GM19023 (cell line): ENCODE measurements around the gene SREK1.
"Not testable (repeated sequence)": the region's sequence is repeated elsewhere in the genome, so short reads cannot be mapped to it uniquely, and the experiment has no call there.

Source experiments
- ATAC-seq: cut with Tn5 transposase; IDR thresholded peaks from one replicate; pipeline ENCODE4 v1.9.1; 2021; ENCODE audit warnings: mild to moderate bottlenecking, moderate library complexity; ENCODE audit not compliant: unreplicated experiment

The SREK1 gene

DNA sequence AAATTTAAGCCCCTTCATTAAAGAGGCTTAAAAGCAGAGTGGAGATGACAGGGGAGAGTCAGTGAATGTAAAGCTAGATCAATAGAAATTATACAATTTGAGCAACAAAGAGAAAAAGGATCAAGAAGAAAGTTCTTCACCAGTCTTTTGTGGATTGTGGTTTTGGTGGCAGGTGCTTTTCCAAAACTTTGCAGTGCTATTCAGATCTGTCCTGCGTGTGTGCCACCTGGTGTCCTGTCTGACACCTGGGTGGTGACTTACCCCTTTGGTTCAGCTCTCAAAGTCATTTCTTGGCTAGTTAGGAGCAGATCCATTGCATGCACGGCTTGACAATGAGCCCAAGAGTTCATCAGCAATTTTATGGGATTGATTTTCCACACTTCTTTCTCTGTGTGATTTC is 69.4 kb downstream of the SREK1 start:
- no peak for ATAC-seq

GRCh38 chr5:66222455-66222854 is 78.4 kb downstream of the SREK1 start:
- ATAC-seq: peak; percentile 73

- ATAC-seq: not testable (repeated sequence)
Measured at GRCh38 chr5:66222896-66223295, 78.8 kb downstream of the SREK1 start.

DNA sequence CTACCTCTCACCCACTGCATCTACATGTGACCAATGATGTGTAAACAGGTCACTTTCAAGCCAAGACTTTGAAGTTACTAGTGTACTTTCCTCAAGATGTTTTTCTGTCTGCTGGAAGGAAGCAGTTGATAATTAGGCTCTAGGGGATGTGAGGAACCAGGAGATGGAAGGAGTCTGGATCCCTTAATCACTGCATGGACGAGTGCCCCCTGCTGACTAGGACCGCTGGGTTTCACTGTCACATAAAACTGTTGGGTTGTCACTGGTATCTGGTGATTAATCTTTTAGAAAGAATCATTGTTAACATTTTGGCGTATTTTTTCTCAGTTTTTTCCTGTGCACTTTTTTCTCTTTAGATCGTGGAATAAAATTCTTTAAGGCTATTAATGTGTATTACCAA is 79.5 kb downstream of the SREK1 start:
- no peak for ATAC-seq

- ATAC-seq: no peak
Measured at GRCh38 chr5:66224274-66224673, 80.2 kb downstream of the SREK1 start.

DNA sequence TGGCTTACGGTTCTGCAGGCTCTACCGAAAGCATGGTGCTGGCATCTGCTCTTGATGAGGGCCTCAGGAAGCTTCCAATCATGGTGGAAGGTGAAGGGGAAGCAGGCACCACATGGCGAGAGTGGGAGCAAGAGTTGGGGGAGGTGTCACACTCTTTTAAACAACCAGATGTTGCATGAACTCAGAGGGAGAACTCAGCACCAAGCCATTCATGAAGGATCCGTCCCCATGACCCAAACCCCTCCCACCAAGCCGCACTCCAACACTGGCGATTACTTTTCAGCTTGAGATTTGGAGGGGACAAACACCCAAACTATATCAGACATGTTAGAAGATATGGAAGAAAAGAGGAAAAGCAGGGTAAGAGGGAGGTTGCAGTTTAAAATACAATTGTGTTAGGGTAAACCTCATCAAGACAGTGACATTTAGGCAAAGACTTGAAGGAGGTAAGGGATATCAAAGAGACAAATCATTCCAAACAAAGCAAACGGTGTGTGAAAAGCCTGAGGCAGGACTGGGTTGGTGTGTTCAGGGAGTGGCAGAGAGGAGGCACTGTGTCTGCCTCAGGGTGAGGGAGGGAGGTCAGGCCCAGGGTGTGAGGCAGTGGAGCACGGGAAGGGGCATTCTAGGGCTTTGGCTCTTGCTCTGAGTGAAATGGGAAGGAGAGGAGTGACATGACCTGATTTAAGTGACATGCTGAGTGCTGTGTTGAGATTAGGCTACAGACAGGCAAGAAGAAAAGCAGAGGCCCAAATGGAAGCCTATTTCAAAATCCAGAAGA is 80.9 kb downstream of the SREK1 start:
- ATAC-seq: no peak

DNA sequence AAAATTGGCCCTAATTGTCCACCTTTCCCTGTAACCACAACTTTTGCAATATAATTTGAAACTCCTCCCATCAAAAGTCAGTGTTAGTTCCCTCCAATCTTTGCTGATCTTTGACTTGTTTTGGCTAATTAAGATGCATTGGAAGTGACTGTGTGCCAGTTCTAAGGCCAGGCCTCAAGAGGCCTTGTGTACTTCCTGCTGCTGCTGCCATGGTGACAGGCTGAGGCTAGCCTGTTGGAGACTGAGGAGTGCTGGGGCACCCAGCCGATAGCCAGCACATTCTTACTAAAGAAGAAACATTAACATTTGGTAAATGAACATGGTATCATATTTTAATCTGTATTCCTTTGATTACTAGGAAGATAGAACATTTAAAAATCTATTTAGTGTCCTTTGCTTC is 86.5 kb downstream of the SREK1 start:
- ATAC-seq: no peak

- ATAC-seq: no peak
Measured at GRCh38 chr5:66231508-66231907, 87.4 kb downstream of the SREK1 start.

- no peak for ATAC-seq
Measured at GRCh38 chr5:66232275-66232674, 88.2 kb downstream of the SREK1 start.

- no peak for ATAC-seq
Measured at GRCh38 chr5:66232706-66233445, 88.8 kb downstream of the SREK1 start.
